Measurements from ENCODE around the gene PMFBP1. TPM values are rescaled to one million over a fixed set of nuclear protein-coding genes. Genes with fewer than 3 reads are reported as not detected.

The PMFBP1 gene
- total and polyA plus RNA-seq, 2 of the 4 experiments (the other 2 are of a cell fraction): under 0.01 TPM; not detected in 1

- no peak overlapping the region for H4K91ac ChIP-seq (ENCODE audit: insufficient read depth, low read depth, low read length)
- no peaks in the 10 kb centered on the region for H3K27me3 ChIP-seq (ENCODE audit: control insufficient read depth, insufficient read depth, low read length)
- no peaks in the 10 kb centered on the region for H3K9me3 ChIP-seq (ENCODE audit: control insufficient read depth, insufficient read depth, low read length)
- no peaks in the 10 kb centered on the region for H4K20me1 ChIP-seq (ENCODE audit: insufficient read depth, low read length)
- H3K79me1 ChIP-seq (ENCODE audit: low read depth in 1 of 2, low read length in 2 of 2): no peaks in the 10 kb centered on the region
- no peak for ATAC-seq (ENCODE audit: low read depth)
- POLR2A ChIA-PET (ENCODE audit: unreplicated experiment): no interaction called here
- no peak overlapping the region for H2AK9ac ChIP-seq (replicated peaks; ENCODE audit: low read depth, low read length, poor library complexity)
- no peak overlapping the region for H2BK15ac ChIP-seq (ENCODE audit: low read depth, low read length)
- H4K8ac ChIP-seq (ENCODE audit: low read depth in 2 of 2, low read length in 2 of 2): no peak overlapping the region
- no peak overlapping the region for H3K14ac ChIP-seq (replicated peaks; ENCODE audit: low read depth, low read length)
- H2AK5ac ChIP-seq (ENCODE audit: low read depth, low read length): no peak overlapping the region
- H3K4me2 ChIP-seq (ENCODE audit: low read depth, low read length): no peak overlapping the region
- H3K18ac ChIP-seq (ENCODE audit: low read depth, low read length): no peak overlapping the region
- in situ Hi-C loops (cut with MboI; ENCODE audit: low sequenced_read_pairs) (no loop called here), dilution Hi-C loops (cut with HindIII; ENCODE audit: low sequenced_read_pairs, unreplicated experiment) (no loop called here), intact Hi-C loops (cut with micrococcal nuclease) (no loop called here)
- no peak overlapping the region for H3K4ac ChIP-seq (ENCODE audit: low read depth, low read length)
- no peak overlapping the region for H2BK20ac ChIP-seq (ENCODE audit: low read depth, low read length)
- TF ChIP-seq BHLHE40 (IDR thresholded peaks at IDR 0.05; ENCODE audit: low read depth, low read length): no peak
- no peak for TF ChIP-seq MAZ (IDR thresholded peaks at IDR 0.05; ENCODE audit: borderline replicate concordance, low read depth, low read length)
- no peak for TF ChIP-seq FOS (IDR thresholded peaks at IDR 0.05; ENCODE audit: low read depth, low read length)
- TF ChIP-seq RAD21 (IDR thresholded peaks at IDR 0.05; ENCODE audit: low read length): no peak
- no peak for TF ChIP-seq MXI1 (IDR thresholded peaks at IDR 0.05; ENCODE audit: borderline replicate concordance, low read depth, low read length)
- TF ChIP-seq ELK1 (IDR thresholded peaks at IDR 0.05; ENCODE audit: borderline replicate concordance, low read depth, low read length): no peak
- TF ChIP-seq SMC3 (IDR thresholded peaks at IDR 0.05; ENCODE audit: low read depth, low read length): no peak
- TF ChIP-seq POLR2A (IDR thresholded peaks at IDR 0.05; ENCODE audit: low read depth, low read length): no peak
- TF ChIP-seq MAFK (IDR thresholded peaks at IDR 0.05; ENCODE audit: low read depth, low read length): no peak
- TF ChIP-seq RCOR1 (IDR thresholded peaks at IDR 0.05; ENCODE audit: insufficient replicate concordance, low read length): no peak
- no peak for TF ChIP-seq RFX5 (IDR thresholded peaks at IDR 0.05; ENCODE audit: low read depth, low read length)
- no peak for TF ChIP-seq NFE2L2 (IDR thresholded peaks at IDR 0.05; ENCODE audit: low read depth, low read length)
- CTCF ChIA-PET: no interaction called here
- H3K9me1 ChIP-seq (ENCODE audit: insufficient read depth, low read length): no peaks in the 10 kb centered on the region
- H2BK120ac ChIP-seq (ENCODE audit: low read depth, low read length): no peak overlapping the region
- H3K9ac ChIP-seq (ENCODE audit: low read depth, low read length): no peak overlapping the region
- BruUV-seq (replicated peaks): no TSS peak
- no peak overlapping the region for H2BK5ac ChIP-seq (ENCODE audit: low read depth, low read length, poor library complexity, severe bottlenecking)
- H3K56ac ChIP-seq (ENCODE audit: extremely low read depth, insufficient read depth, low read length): no peak overlapping the region
- no peaks in the 10 kb centered on the region for H3K4me1 ChIP-seq (ENCODE audit: control insufficient read depth, insufficient read depth, low read length)
- peaks cover 39% of the 10 kb centered on the region for H3K36me3 ChIP-seq (ENCODE audit: control insufficient read depth, insufficient read depth, low read length)
- H2AFZ ChIP-seq (replicated peaks; ENCODE audit: low read length, poor library complexity): no peak overlapping the region
- H3K4me3 ChIP-seq (ENCODE audit: insufficient read depth, low read depth, low read length): no peak overlapping the region
- no peak overlapping the region for H3K23ac ChIP-seq (ENCODE audit: low read depth, low read length)
- no peak overlapping the region for H4K5ac ChIP-seq (ENCODE audit: low read depth, low read length)
- no peak overlapping the region for H3K27ac ChIP-seq (ENCODE audit: insufficient read depth, low read length)
- DNase-seq: no peak
Observed at GRCh38 chr16:72113616-72113945, 58.4 kb downstream of the PMFBP1 start.

Measured in IMR-90 (cell line).